Endothelial cell of umbilical vein (primary cell): ENCODE data around the gene SCAMP2.

Experiments used
- CTCF ChIP-seq, 2 donors: IDR thresholded peaks; 1 replicate in 1 of 2; 2 replicates in 1 of 2; pipeline ENCODE4 v1.5.1; 2011; ENCODE audit warnings: low read length in 2 of 2, mild to moderate bottlenecking in 2 of 2, moderate library complexity in 2 of 2, control low read depth in 1 of 2, inconsistent platforms in 1 of 2, low read depth in 1 of 2; ENCODE audit not compliant: insufficient read depth in 1 of 2; ENCODE audit errors: extremely low read depth in 1 of 2
- FOS ChIP-seq: IDR thresholded peaks from 2 replicates; pipeline ENCODE4 v1.6.1; 2011; ENCODE audit warnings: mild to moderate bottlenecking, low read length, moderate library complexity, borderline replicate concordance; ENCODE audit not compliant: insufficient read depth
- JUN ChIP-seq: IDR thresholded peaks from 2 replicates; pipeline ENCODE4 v1.6.1; 2011; ENCODE audit warnings: borderline replicate concordance, low read depth; ENCODE audit not compliant: insufficient read length, insufficient read depth
- POLR2A ChIP-seq: IDR thresholded peaks from 2 replicates; pipeline ENCODE4 v1.6.1; 2012; ENCODE audit warnings: low read depth, mild to moderate bottlenecking, control low read depth, low read length

GRCh38 chr15:74794970-74795349 is 78.2 kb downstream of the SCAMP2 start:
- no peak for TF ChIP-seq POLR2A
- TF ChIP-seq JUN: no peak
- TF ChIP-seq CTCF (IDR thresholded peaks at IDR 0.05; ENCODE audit: extremely low read depth in 1 of 2, insufficient read depth in 1 of 2, low read depth in 1 of 2, low read length in 2 of 2): no peak
- no peak for TF ChIP-seq FOS
